ENCODE measurements around the gene GRIA3. TPM values are rescaled to one million over a fixed set of nuclear protein-coding genes. Genes with fewer than 3 reads are reported as not detected.

Gene GRIA3
- total RNA-seq, 4 donors from 2014 or later: 0.33 to 0.73 (median 0.46) TPM; not detected in 1

GRCh38 chrX:123223859-123224258, 39.8 kb downstream of the GRIA3 start:
- no peaks in the 10 kb centered on the region for H3K4me1 ChIP-seq
- H3K27ac ChIP-seq: no peak overlapping the region
- H3K4me3 ChIP-seq (replicated peaks in 1 of 3): no peak overlapping the region
- H3K36me3 ChIP-seq: no peaks in the 10 kb centered on the region
- DNase-seq: no peak
- intact Hi-C loops (cut with DNase I): no loop called here
- no peaks in the 10 kb centered on the region for H3K27me3 ChIP-seq
- H3K9me3 ChIP-seq: no peaks in the 10 kb centered on the region
- TF ChIP-seq POLR2A (IDR thresholded peaks at IDR 0.05) (no peak), CTCF (IDR thresholded peaks at IDR 0.05) (no peak)

DNA sequence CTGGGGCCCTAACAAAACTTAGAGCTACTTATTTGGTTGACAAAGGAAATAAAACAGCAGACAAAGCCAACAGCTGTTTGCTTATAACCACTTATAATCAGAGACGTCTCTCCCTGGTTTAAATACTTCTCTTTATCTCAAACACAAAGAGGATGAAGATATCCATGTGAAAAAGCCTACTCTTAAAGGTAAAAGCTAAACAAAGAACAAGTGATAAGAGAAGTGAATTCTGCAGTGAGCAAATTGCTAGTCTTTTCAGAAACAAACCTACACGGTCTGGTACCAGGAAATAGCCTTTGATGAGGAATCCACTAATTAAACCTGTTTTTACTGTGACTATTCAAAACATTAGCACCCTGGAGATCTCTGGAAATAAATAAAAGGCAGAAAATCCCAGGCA, 46.7 kb downstream of the GRIA3 start:
- no peaks in the 10 kb centered on the region for H3K27me3 ChIP-seq
- 37 to 38% methylated on average over 2 of the region's 2 CpGs for WGBS, 2 donors

GRCh38 chrX:123236859-123237258, 52.8 kb downstream of the GRIA3 start:
- no peak for DNase-seq
- H3K36me3 ChIP-seq: no peaks in the 10 kb centered on the region
- intact Hi-C loops (cut with DNase I): no loop called here
- TF ChIP-seq CTCF (IDR thresholded peaks at IDR 0.05): no peak
- TF ChIP-seq POLR2A (IDR thresholded peaks at IDR 0.05): no peak
- no peaks in the 10 kb centered on the region for H3K4me1 ChIP-seq
- no peak overlapping the region for H3K4me3 ChIP-seq (replicated peaks in 1 of 3)
- no peaks in the 10 kb centered on the region for H3K27me3 ChIP-seq
- H3K27ac ChIP-seq: no peak overlapping the region
- no peaks in the 10 kb centered on the region for H3K9me3 ChIP-seq

More for the DNA sequence above, 46.7 kb downstream of the GRIA3 start:
- DNase-seq: no peak
- Histone ChIP-seq H3K9me3 (no peaks in the 10 kb centered on the region), H3K4me1 (no peaks in the 10 kb centered on the region), H3K4me3 (replicated peaks in 1 of 3) (no peak overlapping the region), H3K36me3 (no peaks in the 10 kb centered on the region), H3K27ac (no peak overlapping the region)
- intact Hi-C loops (cut with DNase I): no loop called here
- TF ChIP-seq CTCF (IDR thresholded peaks at IDR 0.05) (no peak), POLR2A (IDR thresholded peaks at IDR 0.05) (no peak)

DNA sequence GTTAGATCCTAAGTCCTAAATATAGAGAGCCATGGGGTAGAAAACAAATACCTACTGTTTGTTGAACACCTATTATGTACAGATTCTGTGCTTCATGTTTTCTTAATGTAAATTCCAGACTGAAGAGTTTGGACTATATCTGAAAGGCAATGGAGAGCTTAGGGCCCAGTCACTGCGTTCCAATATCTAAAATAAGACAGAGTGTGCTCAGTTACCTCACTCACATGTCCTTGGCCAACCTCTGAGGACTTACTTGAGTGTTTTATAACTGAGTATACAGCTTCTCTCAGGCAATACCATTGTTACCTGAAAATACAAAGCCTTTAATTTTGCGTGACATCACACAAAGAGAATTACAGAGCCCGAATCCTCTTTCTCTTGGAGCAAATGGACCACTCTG, 53.2 kb downstream of the GRIA3 start:
- WGBS, 2 donors: 40 to 64% methylated on average over 3 of the region's 3 CpGs
- Histone ChIP-seq H3K27ac (no peak overlapping the region), H3K4me1 (no peaks in the 10 kb centered on the region), H3K27me3 (no peaks in the 10 kb centered on the region), H3K36me3 (no peaks in the 10 kb centered on the region), H3K4me3 (replicated peaks in 1 of 3) (no peak overlapping the region), H3K9me3 (no peaks in the 10 kb centered on the region)
- TF ChIP-seq POLR2A (IDR thresholded peaks at IDR 0.05) (no peak), CTCF (IDR thresholded peaks at IDR 0.05) (no peak)
- intact Hi-C loops (cut with DNase I): no loop called here
- peak in 1 of 2 donors; percentile 4 for DNase-seq

DNA sequence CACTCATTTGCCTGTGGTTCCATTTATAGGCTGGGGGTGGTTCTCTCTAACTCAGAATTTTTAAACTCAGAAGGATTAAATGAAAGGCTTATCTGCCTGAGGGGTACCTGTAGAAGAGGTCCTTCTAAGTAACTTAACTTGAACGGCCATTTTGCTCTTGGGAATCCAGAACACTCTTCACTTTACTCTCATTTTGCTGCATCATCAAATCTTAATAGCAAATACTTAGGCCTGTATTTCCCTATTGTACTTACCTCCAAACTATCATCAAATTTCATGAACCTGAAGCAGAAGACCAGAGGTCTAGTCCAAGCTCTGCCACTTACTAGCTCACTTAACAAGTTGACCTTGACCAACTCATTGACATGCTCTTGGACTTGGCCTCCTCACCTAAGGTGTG, 70.4 kb downstream of the GRIA3 start:
- Histone ChIP-seq H3K9me3 (no peaks in the 10 kb centered on the region), H3K36me3 (no peaks in the 10 kb centered on the region), H3K4me1 (no peaks in the 10 kb centered on the region), H3K27me3 (no peaks in the 10 kb centered on the region), H3K27ac (no peak overlapping the region), H3K4me3 (replicated peaks in 1 of 3) (no peak overlapping the region)
- no peak for DNase-seq
- 79 to 81% methylated on average over 1 of the region's 1 CpG for WGBS, 2 donors
- TF ChIP-seq CTCF (IDR thresholded peaks at IDR 0.05) (no peak), POLR2A (IDR thresholded peaks at IDR 0.05) (no peak)
- intact Hi-C loops (cut with DNase I): no loop called here
